Measurements from ENCODE around the gene MARCHF3.

GRCh38 chr5:126831156-126831555 is 199.2 kb downstream of the MARCHF3 start:
- TF ChIP-seq POLR2A (IDR thresholded peaks at IDR 0.05) (no peak), CTCF (IDR thresholded peaks at IDR 0.05) (no peak)
